GM20000 (cell line): ENCODE results near the gene NEURL3.
A peak's percentile ranks its signal among the peaks of the same experiment; 100 is the strongest.

Source experiments
- DNase-seq: peaks from one replicate; pipeline ENCODE4 v3.0.0; 2012; ENCODE audit warnings: low spot score
- CTCF ChIP-seq: IDR thresholded peaks from 2 replicates; pipeline ENCODE4 v1.5.1; 2012; ENCODE audit warnings: mild to moderate bottlenecking, control low read depth; ENCODE audit errors: extremely low read depth, missing control alignments

NEURL3 gene

GRCh38 chr2:96530144-96530430, 24.9 kb upstream of the NEURL3 start:
- TF ChIP-seq CTCF = no peak
- no peak for DNase-seq

- no peak for DNase-seq
- no peak for TF ChIP-seq CTCF
Measured at GRCh38 chr2:96529376-96530143, 24.4 kb upstream of the NEURL3 start.

GRCh38 chr2:96528700-96529375, 23.7 kb upstream of the NEURL3 start:
- DNase-seq = no peak
- no peak for TF ChIP-seq CTCF

GRCh38 chr2:96528006-96528699, 23.0 kb upstream of the NEURL3 start:
- TF ChIP-seq CTCF = no peak
- no peak for DNase-seq

- TF ChIP-seq CTCF = no peak
- DNase-seq = peak; percentile 87
Measured at GRCh38 chr2:96527286-96528005, 22.3 kb upstream of the NEURL3 start.

- TF ChIP-seq CTCF = no peak
- no peak for DNase-seq
Measured at GRCh38 chr2:96526615-96527285, 21.6 kb upstream of the NEURL3 start.
